ENCODE results near the gene COPS4.
"Not testable (repeated sequence)": the region's sequence is repeated elsewhere in the genome, so short reads cannot be mapped to it uniquely, and the experiment has no call there.

The COPS4 gene

GRCh38 chr4:83084956-83085355, 50.0 kb downstream of the COPS4 start:
- not testable (repeated sequence) for DNase-seq (ENCODE audit: low spot score)

DNA sequence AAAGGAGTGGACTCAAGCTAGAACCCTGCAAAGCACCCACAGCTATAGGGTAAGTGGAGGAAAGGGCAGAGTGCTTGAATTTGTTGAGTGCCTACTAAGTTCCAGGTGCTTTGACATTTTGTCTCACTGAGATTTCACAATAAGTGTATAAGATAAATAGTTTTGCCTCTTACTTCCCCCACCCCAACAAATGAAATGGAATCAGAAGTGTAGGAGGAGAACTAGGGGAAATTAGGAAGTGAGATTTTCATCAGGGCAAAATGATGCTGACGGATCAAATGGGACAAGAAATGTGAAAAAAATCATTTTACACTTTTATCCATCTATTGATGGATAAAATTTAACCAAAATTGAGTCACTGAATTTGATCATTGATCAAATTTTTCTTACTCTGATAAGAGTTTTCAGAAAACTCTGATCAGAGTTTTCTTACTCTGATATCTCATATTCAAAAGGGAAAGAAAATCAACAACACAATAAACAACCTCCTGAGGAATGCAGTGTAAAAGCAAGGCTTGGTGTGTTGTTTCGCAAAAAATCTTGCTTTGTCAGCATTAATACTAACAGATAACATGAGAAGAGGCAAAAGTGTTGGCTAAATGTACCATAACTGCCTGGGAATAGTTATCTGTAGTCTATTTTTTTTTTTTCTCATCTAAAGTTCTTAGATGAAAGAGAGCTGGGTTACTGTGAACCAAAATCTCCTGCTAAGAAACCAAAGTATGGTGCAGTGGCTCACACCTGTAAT, 54.6 kb downstream of the COPS4 start:
- DNase-seq (ENCODE audit: low spot score): no peak

DNA sequence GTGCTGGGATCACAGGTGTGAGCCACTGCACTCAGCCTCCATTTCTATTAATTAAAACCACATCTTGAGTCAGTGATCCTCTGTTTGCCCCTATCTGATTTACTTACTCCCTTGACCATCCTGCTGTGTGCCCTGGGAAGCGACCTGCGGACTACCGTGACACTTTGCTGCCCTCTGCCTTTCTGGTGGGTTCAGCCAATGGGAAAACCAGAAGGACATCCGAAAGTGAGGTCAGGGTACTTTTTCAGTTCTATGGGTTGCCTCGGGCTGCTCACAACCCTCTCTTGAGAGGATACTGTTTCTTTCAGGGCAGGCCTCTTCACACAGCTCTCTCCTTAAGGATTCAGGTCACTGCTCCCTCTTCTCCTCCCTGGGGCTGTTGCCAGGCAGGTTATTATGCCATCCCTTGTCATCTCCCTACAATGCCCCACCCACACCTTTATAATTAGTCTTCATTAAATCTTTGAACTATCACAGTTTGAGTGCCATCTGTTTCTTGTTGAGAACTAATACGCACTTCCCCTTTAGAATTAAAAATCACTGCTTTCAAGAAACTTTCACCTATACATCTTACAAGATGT, 58.2 kb downstream of the COPS4 start:
- DNase-seq (ENCODE audit: low spot score): no peak

DNA sequence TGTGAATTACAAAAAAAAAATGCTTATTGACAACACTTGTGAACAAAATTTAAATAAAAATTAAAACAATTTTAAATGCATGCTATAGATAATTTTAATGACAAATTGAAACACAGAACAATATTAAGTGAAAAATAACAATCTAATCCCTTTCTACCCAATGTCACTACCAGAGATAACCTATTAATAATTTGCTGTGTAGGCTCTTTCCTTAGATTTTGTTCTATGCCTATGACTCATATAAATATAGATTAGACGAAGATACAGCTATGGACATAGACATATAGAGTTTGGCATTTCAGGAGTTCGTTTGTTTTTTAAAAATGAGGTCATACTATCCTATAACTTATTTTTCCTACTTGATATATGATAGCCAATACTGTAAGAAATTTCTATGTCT, 61.4 kb downstream of the COPS4 start:
- no peak for DNase-seq (ENCODE audit: low spot score)

DNA sequence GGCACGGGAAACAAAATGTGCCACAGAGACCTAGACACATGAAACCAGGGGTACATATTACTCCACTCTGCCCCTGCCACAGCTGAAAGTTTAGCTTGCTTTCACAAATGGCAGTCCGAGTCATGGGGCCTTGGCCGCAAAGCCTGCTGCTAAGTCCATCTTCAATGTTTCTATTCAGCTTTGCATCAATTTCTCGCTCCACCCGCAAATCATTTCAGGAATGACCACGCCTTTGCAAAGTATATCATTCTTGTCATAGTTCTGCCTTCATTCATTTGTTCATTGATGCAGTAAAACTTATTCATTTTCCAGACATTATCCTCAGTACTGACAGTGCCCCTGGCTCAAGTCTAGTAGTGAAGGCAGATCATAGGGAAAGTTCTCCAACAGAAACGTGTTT, 70.0 kb downstream of the COPS4 start:
- no peak for DNase-seq (ENCODE audit: low spot score)

GRCh38 chr4:83107631-83108030, 72.6 kb downstream of the COPS4 start:
- no peak for DNase-seq (ENCODE audit: low spot score)

- no peak for DNase-seq (ENCODE audit: low spot score)
These were observed 73.3 kb downstream of the COPS4 start for GRCh38 chr4:83108101-83108861.

DNA sequence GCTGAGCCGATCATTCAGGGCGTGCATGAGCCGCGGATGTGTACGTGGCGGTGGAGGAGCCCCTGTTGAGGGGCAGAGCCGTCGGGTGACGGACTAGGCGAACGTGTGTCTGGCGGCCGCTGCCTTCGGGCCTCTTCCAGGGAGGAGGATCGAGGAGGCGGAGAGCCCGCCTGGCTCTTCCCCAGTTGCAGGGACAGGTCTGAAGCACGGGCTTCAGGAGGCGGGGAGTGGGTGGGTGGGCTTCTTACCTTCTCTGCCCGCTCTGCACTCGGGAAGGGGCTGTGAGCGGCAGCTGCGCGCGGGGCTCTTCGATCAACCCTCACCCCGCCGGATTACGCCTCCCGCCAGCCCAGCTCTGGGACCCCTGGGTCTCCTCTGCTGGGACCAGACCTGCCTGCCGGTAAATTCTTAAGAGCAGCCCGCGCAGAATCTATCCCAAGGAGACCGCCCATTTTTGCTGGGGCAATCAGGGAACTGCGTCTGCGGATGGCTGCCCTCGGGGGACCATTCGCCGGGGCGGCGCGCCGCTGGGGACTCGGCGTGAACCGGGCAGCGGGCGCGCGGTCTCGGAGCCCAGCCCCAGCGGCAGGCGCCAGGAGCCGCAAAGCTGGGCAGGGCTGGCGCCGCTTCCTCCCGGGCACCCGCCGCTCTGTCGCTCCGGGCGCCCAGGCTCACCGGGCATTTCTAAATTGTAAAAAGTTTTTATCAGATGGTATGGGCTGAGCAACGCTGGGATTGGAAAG, 74.7 kb downstream of the COPS4 start:
- DNase-seq (ENCODE audit: low spot score): no peak

DNA sequence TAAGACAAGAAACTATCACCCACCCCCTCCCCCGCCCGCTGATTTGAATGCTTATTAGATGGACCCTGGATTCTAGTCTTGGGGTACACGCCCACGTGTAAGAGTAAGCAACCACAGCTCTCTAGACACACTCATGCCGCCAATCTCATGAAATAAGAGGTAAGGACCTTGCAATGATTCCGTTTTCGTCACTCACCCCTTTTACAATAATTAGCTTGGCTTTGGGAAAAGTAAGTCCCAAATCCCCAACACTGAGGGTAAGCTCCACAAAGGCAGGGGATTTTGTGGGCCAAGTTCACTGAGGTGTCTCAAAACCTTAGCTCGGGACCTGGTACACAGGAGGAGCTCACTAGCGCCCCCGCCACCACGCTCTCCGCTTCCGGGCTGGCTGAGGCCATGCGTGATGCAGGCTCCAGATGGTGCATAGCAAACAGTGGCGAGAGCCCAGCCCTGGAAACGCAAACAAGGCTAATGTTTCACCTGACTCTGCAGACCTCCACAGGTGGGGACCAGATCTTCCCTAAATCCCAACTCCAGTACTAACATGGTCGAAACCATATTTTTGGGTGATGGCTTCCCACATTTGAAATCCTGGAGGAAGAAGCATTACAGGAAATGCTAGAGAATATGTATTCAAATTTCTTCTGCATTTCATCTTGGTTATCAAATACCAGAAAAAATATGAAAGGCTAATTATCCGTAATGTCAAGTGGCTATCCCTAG, 75.4 kb downstream of the COPS4 start:
- peak; percentile 41 for DNase-seq (ENCODE audit: low spot score)

DNA sequence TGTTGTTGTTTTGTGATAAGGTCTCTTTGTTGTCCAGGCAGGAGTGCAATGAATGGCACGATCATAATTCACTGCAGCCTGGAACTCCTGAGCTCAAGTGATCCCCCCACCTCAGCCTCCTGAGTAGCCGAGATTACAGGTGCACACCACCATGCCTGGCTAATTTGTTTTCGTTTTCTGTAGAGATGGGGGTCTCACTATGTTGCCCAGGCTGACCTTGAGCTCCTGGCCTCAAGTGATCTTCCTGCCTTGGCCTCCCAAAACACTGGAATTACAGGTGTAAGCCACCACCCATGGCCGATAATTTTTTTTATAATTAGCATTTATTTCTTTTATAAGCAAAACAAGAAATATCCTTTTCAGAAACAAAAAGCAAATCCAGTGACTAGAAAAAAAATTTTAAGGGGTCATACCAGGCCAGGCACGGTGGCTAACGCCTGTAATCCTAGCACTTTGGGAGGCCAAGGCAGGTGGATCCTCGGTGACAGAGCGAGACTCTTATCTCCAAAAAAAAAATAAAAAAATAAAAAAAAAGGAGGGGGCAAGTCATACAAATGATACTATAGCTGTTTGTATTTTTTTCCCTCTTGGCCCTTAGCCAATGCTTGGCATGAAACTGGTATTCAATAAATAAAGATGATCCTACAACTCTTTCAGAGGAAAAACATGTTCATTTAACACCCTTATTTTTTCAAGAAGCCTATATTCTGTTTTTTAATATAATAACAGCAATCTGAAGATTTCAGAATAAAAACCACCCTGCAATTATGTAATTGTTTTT, 76.2 kb downstream of the COPS4 start:
- no peak for DNase-seq (ENCODE audit: low spot score)

DNA sequence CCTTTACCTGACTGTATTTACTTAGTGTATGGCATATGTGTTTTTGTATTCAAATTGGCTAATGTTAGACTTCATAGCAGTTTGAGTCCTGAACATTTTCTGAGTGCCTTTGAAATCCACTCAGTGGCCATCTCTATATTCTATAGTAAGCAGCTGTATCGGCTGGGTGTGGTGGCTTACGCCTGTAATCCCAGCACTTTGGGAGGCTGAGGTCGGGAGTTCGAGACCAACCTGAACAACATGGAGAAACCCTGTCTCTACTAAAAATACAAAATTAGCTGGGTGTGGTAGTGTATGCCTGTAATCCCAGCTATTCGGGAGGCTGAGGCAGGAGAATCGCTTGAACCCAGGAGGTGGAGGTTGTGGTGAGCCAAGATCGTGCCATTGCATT, 76.8 kb downstream of the COPS4 start:
- DNase-seq (ENCODE audit: low spot score): not testable (repeated sequence)

- no peak for DNase-seq (ENCODE audit: low spot score)
These were observed 77.2 kb downstream of the COPS4 start for GRCh38 chr4:83112231-83112630.

- DNase-seq (ENCODE audit: low spot score): no peak
These were observed 77.9 kb downstream of the COPS4 start for GRCh38 chr4:83112678-83113428.

GRCh38 chr4:83113429-83113786, 78.4 kb downstream of the COPS4 start:
- no peak for DNase-seq (ENCODE audit: low spot score)

GRCh38 chr4:83114576-83114975, 79.6 kb downstream of the COPS4 start, which contains the start of gene PLAC8:
Gene PLAC8, minus strand, starts transcription at chr4:83114729. Its CDS starts 6,808 bp downstream, at chr4:83107921.
- DNase-seq (ENCODE audit: low spot score): no peak

DNA sequence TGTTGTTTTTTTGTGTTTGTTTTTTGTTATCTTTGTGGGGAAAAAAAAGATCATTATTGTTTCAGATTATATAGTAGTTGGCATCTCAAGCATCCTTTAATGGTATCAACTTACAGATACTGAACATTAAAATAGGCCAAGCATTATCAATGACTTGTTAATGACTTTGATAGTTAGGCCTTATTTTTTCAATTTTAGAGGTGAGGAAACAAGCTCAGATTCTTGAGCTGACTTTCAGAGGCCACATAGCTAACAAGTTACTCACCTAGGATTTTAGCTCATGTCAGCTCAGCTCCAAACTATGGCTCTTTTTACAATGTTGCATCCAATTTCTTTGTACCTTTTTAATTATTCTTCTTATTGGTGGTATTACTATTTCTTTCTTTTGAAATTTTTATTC, 80.0 kb downstream of the COPS4 start:
- no peak for DNase-seq (ENCODE audit: low spot score)

GRCh38 chr4:83115656-83116285, 80.8 kb downstream of the COPS4 start:
- DNase-seq (ENCODE audit: low spot score): no peak

DNA sequence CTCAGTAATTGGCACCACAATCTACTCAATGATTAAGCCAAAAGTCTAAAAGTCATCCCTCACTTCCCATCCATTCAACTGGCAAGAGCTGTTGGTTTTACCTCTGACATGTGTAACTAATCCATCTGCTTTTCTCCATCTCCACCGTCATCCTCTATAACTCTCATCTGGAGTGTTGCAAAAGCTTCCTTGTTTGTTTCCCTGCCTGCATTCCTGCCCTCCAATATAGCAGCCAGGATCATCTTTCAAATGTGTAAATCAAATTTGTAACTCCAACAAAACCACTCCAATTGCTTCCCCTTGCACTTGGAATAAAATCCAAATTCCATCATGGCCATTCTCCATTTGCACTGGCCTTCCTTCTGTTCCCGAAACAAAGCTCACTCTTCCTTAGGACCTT, 83.9 kb downstream of the COPS4 start:
- DNase-seq (ENCODE audit: low spot score): no peak

GRCh38 chr4:83121246-83121645, 86.3 kb downstream of the COPS4 start:
- DNase-seq (ENCODE audit: low spot score): no peak
